ENCODE results near the gene NDUFA6.
"Not testable (repeated sequence)": the region's sequence is repeated elsewhere in the genome, so short reads cannot be mapped to it uniquely, and the experiment has no call there.

DNA sequence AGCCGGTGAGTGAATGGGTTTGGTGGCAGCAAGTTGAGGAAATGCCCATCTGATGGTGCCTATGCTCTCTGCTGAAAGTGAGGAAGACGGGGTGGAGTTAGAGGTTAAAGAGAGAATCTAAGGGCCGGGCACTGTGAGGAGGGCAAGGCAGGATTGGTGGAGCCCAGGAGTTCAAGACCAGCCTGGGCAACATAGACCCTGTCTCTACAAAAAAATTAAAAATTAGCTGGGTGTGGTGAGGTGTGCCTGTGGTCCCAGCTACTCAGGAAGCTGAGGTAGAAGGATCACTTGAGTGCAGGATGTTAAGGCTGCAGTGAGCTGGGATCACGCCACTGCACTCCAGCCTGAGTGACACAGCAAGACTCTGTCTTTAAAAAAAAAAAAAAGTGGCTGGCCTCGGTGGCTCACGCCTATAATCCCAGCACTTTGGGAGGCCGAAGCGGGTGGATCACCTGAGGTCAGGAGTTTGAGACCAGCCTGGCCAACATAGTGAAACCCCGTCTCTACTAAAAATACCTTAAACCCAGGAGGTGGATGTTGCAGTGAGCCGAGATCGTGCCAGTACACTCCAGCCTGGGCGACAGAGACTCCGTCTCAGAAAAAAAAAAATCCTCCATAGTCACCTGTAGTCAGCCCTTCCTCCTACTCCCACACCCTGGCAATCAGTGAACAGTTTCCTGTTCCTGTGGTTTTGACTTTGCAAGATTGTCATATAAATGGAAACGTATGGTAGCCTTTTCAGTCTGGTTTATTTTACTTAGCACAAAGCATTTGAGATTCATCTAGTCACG, 29.9 kb upstream of the NDUFA6 start:
- TF ChIP-seq, protein P1, sequence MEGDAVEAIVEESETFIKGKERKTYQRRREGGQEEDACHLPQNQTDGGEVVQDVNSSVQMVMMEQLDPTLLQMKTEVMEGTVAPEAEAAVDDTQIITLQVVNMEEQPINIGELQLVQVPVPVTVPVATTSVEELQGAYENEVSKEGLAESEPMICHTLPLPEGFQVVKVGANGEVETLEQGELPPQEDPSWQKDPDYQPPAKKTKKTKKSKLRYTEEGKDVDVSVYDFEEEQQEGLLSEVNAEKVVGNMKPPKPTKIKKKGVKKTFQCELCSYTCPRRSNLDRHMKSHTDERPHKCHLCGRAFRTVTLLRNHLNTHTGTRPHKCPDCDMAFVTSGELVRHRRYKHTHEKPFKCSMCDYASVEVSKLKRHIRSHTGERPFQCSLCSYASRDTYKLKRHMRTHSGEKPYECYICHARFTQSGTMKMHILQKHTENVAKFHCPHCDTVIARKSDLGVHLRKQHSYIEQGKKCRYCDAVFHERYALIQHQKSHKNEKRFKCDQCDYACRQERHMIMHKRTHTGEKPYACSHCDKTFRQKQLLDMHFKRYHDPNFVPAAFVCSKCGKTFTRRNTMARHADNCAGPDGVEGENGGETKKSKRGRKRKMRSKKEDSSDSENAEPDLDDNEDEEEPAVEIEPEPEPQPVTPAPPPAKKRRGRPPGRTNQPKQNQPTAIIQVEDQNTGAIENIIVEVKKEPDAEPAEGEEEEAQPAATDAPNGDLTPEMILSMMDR (IDR thresholded peaks at IDR 0.05): not testable (repeated sequence)
- not testable (repeated sequence) for TF ChIP-seq POLR2A (IDR thresholded peaks at IDR 0.05)
